GM23338 (cell line): ENCODE results near the gene RBPJ. TPM values are rescaled to one million over a fixed set of nuclear protein-coding genes. Genes with fewer than 3 reads are reported as not detected.

Experiments used
- ATAC-seq: fragments of 200-7000 bp; cut with Tn5 transposase; 3 replicates; pipeline ENCODE4 v1.9.1; 2020
- DNase-seq: peaks from one replicate; pipeline ENCODE4 v3.0.0-alpha.2; 2015; ENCODE audit warnings: low spot score
- H2AFZ ChIP-seq: fragments of 200-600 bp; sonication (generic); 2 replicates; pipeline ENCODE4 v1.8.0; 2016; ENCODE audit warnings: antibody characterized with exemption, mild to moderate bottlenecking, moderate library complexity
- H3F3A ChIP-seq: fragments of 200-600 bp; sonication (generic); replicated peaks from 2 replicates; pipeline ENCODE4 v1.8.0; 2017; ENCODE audit warnings: antibody characterized with exemption, mixed run types, low read depth
- H3K27ac ChIP-seq: fragments of 200-600 bp; sonication (generic); 2 replicates; pipeline ENCODE4 v1.6.1; 2016; ENCODE audit warnings: low read depth
- H3K27me3 ChIP-seq: fragments of 200-600 bp; sonication (generic); 2 replicates; pipeline ENCODE4 v1.8.0; 2016; ENCODE audit warnings: mild to moderate bottlenecking, mixed run types, moderate library complexity; ENCODE audit not compliant: insufficient read depth
- H3K36me3 ChIP-seq: fragments of 200-600 bp; sonication (generic); 2 replicates; pipeline ENCODE4 v1.8.0; 2016; ENCODE audit warnings: mild to moderate bottlenecking; ENCODE audit not compliant: insufficient read depth
- H3K4me1 ChIP-seq: fragments of 200-600 bp; sonication (generic); 2 replicates; pipeline ENCODE4 v1.8.0; 2016; ENCODE audit warnings: mild to moderate bottlenecking, moderate library complexity; ENCODE audit not compliant: insufficient read depth
- H3K4me2 ChIP-seq: fragments of 200-600 bp; sonication (generic); 2 replicates; pipeline ENCODE4 v1.7.1; 2017; ENCODE audit warnings: mixed run types
- H3K4me3 ChIP-seq: fragments of 200-600 bp; sonication (generic); 2 replicates; pipeline ENCODE4 v1.6.1; 2016; ENCODE audit warnings: mixed run types
- H3K79me2 ChIP-seq: fragments of 200-600 bp; sonication (generic); replicated peaks from 2 replicates; pipeline ENCODE4 v1.8.0; 2017; ENCODE audit warnings: mild to moderate bottlenecking; ENCODE audit not compliant: insufficient read depth
- H3K9me2 ChIP-seq: fragments of 200-600 bp; sonication (generic); 2 replicates; pipeline ENCODE4 v1.8.0; 2017; ENCODE audit not compliant: insufficient read depth
- H4K20me1 ChIP-seq: fragments of 200-600 bp; sonication (generic); replicated peaks from 2 replicates; pipeline ENCODE4 v1.8.0; 2017; ENCODE audit warnings: mild to moderate bottlenecking; ENCODE audit not compliant: insufficient read depth
- H3K27ac Mint-ChIP-seq: 2 replicates; pipeline ENCODE4 v1.8.0; 2020; ENCODE audit warnings: inconsistent platforms, mild to moderate bottlenecking, moderate library complexity, mixed read lengths
- H3K27me3 Mint-ChIP-seq: 3 replicates; pipeline ENCODE4 v1.8.0; 2022; ENCODE audit warnings: low read depth, mild to moderate bottlenecking, moderate library complexity, mixed read lengths, inconsistent platforms; ENCODE audit not compliant: insufficient read depth, poor library complexity
- H3K36me3 Mint-ChIP-seq: 3 replicates; pipeline ENCODE4 v1.8.0; 2021; ENCODE audit warnings: low read depth, mild to moderate bottlenecking, inconsistent platforms, moderate library complexity, mixed read lengths
- H3K4me1 Mint-ChIP-seq: 3 replicates; pipeline ENCODE4 v1.8.0; 2020; ENCODE audit warnings: mild to moderate bottlenecking, inconsistent platforms, mixed read lengths
- H3K4me3 Mint-ChIP-seq: 3 replicates; pipeline ENCODE4 v1.8.0; 2021; ENCODE audit warnings: moderate library complexity, mild to moderate bottlenecking, inconsistent platforms, mixed read lengths
- H3K9me3 Mint-ChIP-seq: 3 replicates; pipeline ENCODE4 v1.8.0; 2020; ENCODE audit warnings: moderate library complexity, mild to moderate bottlenecking, inconsistent platforms, mixed read lengths
- CREB1 ChIP-seq: fragments of 250-450 bp; sonication (Bioruptor Pico); IDR thresholded peaks from 2 replicates; pipeline ENCODE4 v1.5.0; 2020; ENCODE audit warnings: low read depth, mild to moderate bottlenecking, moderate library complexity
- CTCF ChIP-seq, 2 experiments: fragments of 200-600 bp in 1 of 2; sonication (generic) in 1 of 2; conservative IDR thresholded peaks; 2 replicates each; pipeline versions ENCODE4 v1.5.1 to v1.6.1; 2016 to 2017; ENCODE audit warnings: antibody characterized with exemption in 2 of 2, low read depth in 2 of 2, mild to moderate bottlenecking in 2 of 2, moderate library complexity in 1 of 2
- ETS1 ChIP-seq: IDR thresholded peaks from 2 replicates; pipeline ENCODE4 v1.6.1; 2016; ENCODE audit warnings: antibody characterized with exemption
- EZH2 ChIP-seq: fragments of 200-600 bp; sonication (generic); IDR thresholded peaks from one replicate; pipeline ENCODE4 v1.8.0; 2017; ENCODE audit warnings: antibody characterized with exemption, mild to moderate bottlenecking, low read depth; ENCODE audit not compliant: unreplicated experiment
- EZH2phosphoT487 ChIP-seq: fragments of 200-600 bp; sonication (generic); IDR thresholded peaks from one replicate; pipeline ENCODE4 v1.8.1; 2018; ENCODE audit warnings: antibody characterized with exemption; ENCODE audit not compliant: unreplicated experiment
- JUNB ChIP-seq: IDR thresholded peaks from one replicate; pipeline ENCODE4 v1.6.1; 2016; ENCODE audit warnings: antibody characterized with exemption; ENCODE audit not compliant: unreplicated experiment
- NANOG ChIP-seq: IDR thresholded peaks from 2 replicates; pipeline ENCODE4 v1.6.1; 2016; ENCODE audit warnings: antibody characterized with exemption, borderline replicate concordance
- POLR2AphosphoS5 ChIP-seq: IDR thresholded peaks from 2 replicates; pipeline ENCODE4 v1.6.1; 2016; ENCODE audit warnings: antibody characterized with exemption, low read depth
- STAT1 ChIP-seq: IDR thresholded peaks from one replicate; pipeline ENCODE4 v1.6.1; 2016; ENCODE audit warnings: antibody characterized with exemption; ENCODE audit not compliant: unreplicated experiment
- ZNF114 ChIP-seq: fragments of 250-450 bp; sonication (Bioruptor Pico); IDR thresholded peaks from 2 replicates; pipeline ENCODE4 v1.5.0; 2020; ENCODE audit warnings: mild to moderate bottlenecking, moderate library complexity
- ZNF331 ChIP-seq: fragments of 250-450 bp; sonication (Bioruptor Pico); IDR thresholded peaks from 2 replicates; pipeline ENCODE4 v1.5.0; 2020; ENCODE audit warnings: low read depth, mild to moderate bottlenecking, moderate library complexity
- ZNF462 ChIP-seq: fragments of 250-450 bp; sonication (Bioruptor Pico); IDR thresholded peaks from 2 replicates; pipeline ENCODE4 v1.5.0; 2020; ENCODE audit warnings: mild to moderate bottlenecking, moderate library complexity
- polyA plus RNA-seq: library from polyadenylated mRNA; unstranded; fragments of >200 nt; fragmentation: Nextera tagmentation; extraction: Ambion mirVana; gene quantifications from 2 replicates; pipeline ENCODE4 v1.2.1, GENCODE V29; 2016
- total RNA-seq: library from RNA; depleted of rRNA; stranded (reverse); fragments of >200 nt; shearing (Covaris generic); gene quantifications from 2 replicates; pipeline ENCODE4 v1.2.3, GENCODE V29; 2014

The RBPJ gene
- total and polyA plus RNA-seq, 2 experiments from 2014 or later, result 212 to 457 TPM

- TF ChIP-seq ZNF462 (CRISPR knock-in tag) (no peak), EZH2 (no peak), STAT1 (no peak), ZNF114 (CRISPR knock-in tag) (no peak), EZH2phosphoT487 (no peak), POLR2AphosphoS5 (no peak), ZNF331 (CRISPR knock-in tag) (no peak), JUNB (no peak), CREB1 (CRISPR knock-in tag) (no peak)
These were observed 100.1 kb downstream of the RBPJ start (continued) for GRCh38 chr4:26420913-26421312.

GRCh38 chr4:26424153-26424552, 103.3 kb downstream of the RBPJ start:
- Histone ChIP-seq H3K4me1 (peaks cover 30% of the 10 kb centered on the region), H3K36me3 (peaks cover 18% of the 10 kb centered on the region), H4K20me1 (no peaks in the 10 kb centered on the region), H2AFZ (no peak overlapping the region), H3F3A (no peaks in the 10 kb centered on the region), H3K27ac (no peak overlapping the region), H3K27me3 (no peaks in the 10 kb centered on the region), H3K4me3 (no peak overlapping the region), H3K4me2 (no peak overlapping the region), H3K79me2 (peaks cover 38% of the 10 kb centered on the region), H3K9me2 (no peaks in the 10 kb centered on the region)
- H3K27ac Mint-ChIP-seq, result no peak overlapping the region
- H3K27me3 Mint-ChIP-seq, result peaks cover 3% of the 10 kb centered on the region
- H3K36me3 Mint-ChIP-seq, result peaks cover 57% of the 10 kb centered on the region
- H3K4me1 Mint-ChIP-seq, result peaks cover 33% of the 10 kb centered on the region
- no peak for ATAC-seq
- H3K4me3 Mint-ChIP-seq, result no peak overlapping the region
- H3K9me3 Mint-ChIP-seq, result no peaks in the 10 kb centered on the region
- DNase-seq, result no peak
- no peak for TF ChIP-seq JUNB
- TF ChIP-seq CTCF (conservative IDR thresholded peaks at IDR 0.05; ENCODE audit: low read depth in 2 of 2), result no peak
- no peak for TF ChIP-seq NANOG
- no peak for TF ChIP-seq EZH2phosphoT487
- TF ChIP-seq POLR2AphosphoS5, result no peak
- TF ChIP-seq ZNF114 (CRISPR knock-in tag), result no peak
- no peak for TF ChIP-seq CREB1 (CRISPR knock-in tag)
- TF ChIP-seq ETS1, result no peak
